HepG2 (cell line): ENCODE data around the gene DNAJB2. TPM values are rescaled to one million over a fixed set of nuclear protein-coding genes. Genes with fewer than 3 reads are reported as not detected.
A peak's percentile ranks its signal among the peaks of the same experiment; 100 is the strongest.

Experiments
- BORCS8-MEF2B ChIP-seq: sonication (generic); formaldehyde crosslinking; IDR thresholded peaks from 2 replicates; pipeline ENCODE4 v1.8.0; 2022; ENCODE audit warnings: mild to moderate bottlenecking, missing genetic modification reagents
- CENPT ChIP-seq: sonication (generic); formaldehyde crosslinking; IDR thresholded peaks from 2 replicates; pipeline ENCODE4 v1.8.0; 2022; ENCODE audit warnings: low read depth, mild to moderate bottlenecking, moderate library complexity, missing genetic modification reagents
- CREM ChIP-seq, 2 experiments: sonication (generic) in 1 of 2; formaldehyde crosslinking in 1 of 2; IDR thresholded peaks; 2 replicates each; pipeline versions ENCODE4 v1.4.0 to v1.6.1; 2016 to 2020; ENCODE audit warnings: antibody characterized with exemption in 1 of 2, mild to moderate bottlenecking in 1 of 2, missing genetic modification reagents in 1 of 2
- CSRNP2 ChIP-seq: sonication (generic); formaldehyde crosslinking; conservative IDR thresholded peaks from 2 replicates; pipeline ENCODE4 v1.8.0; 2022; ENCODE audit warnings: low read depth, missing genetic modification reagents
- HNF4A ChIP-seq: sonication (generic); formaldehyde crosslinking; IDR thresholded peaks from 2 replicates; pipeline ENCODE4 v1.4.0; 2020; ENCODE audit warnings: missing genetic modification reagents
- JUN ChIP-seq: sonication (generic); formaldehyde crosslinking; IDR thresholded peaks from 2 replicates; pipeline ENCODE4 v1.4.0; 2020; ENCODE audit warnings: mild to moderate bottlenecking, missing genetic modification reagents
- KDM3A ChIP-seq: IDR thresholded peaks from 2 replicates; pipeline ENCODE4 v1.6.1; 2018; ENCODE audit warnings: low read depth, missing compliant biosample characterization
- MATR3 ChIP-seq: sonication (generic); formaldehyde crosslinking; IDR thresholded peaks from 2 replicates; pipeline ENCODE4 v1.4.0; 2020; ENCODE audit warnings: missing genetic modification reagents
- MTA3 ChIP-seq: sonication (generic); formaldehyde crosslinking; IDR thresholded peaks from 2 replicates; pipeline ENCODE4 v1.4.0; 2020; ENCODE audit warnings: missing genetic modification reagents
- NPAS2 ChIP-seq: sonication (generic); formaldehyde crosslinking; IDR thresholded peaks from 2 replicates; pipeline ENCODE4 v1.8.0; 2022; ENCODE audit warnings: mild to moderate bottlenecking, missing genetic modification reagents, borderline replicate concordance
- PCBP2 ChIP-seq: fragments of 200-400 bp; formaldehyde crosslinking; optimal IDR thresholded peaks from 2 replicates; pipeline ENCODE3; 2018; ENCODE audit warnings: low read length, low read depth; ENCODE audit not compliant: poor library complexity, severe bottlenecking
- PHF5A ChIP-seq: IDR thresholded peaks from one replicate; pipeline ENCODE4 v1.6.1; 2018; ENCODE audit warnings: low read depth, missing genetic modification reagents; ENCODE audit not compliant: unreplicated experiment
- REST ChIP-seq, 2 experiments: IDR thresholded peaks; 2 replicates each; pipeline ENCODE4 v1.6.1; 2011 to 2012; ENCODE audit warnings: low read length in 2 of 2, borderline replicate concordance in 1 of 2, low read depth in 1 of 2, mild to moderate bottlenecking in 1 of 2, moderate library complexity in 1 of 2
- RFX3 ChIP-seq: IDR thresholded peaks from 2 replicates; pipeline ENCODE4 v1.6.1; 2016; ENCODE audit warnings: missing biosample characterization, missing genetic modification reagents
- RXRB ChIP-seq: IDR thresholded peaks from 2 replicates; pipeline ENCODE4 v1.6.1; 2016; ENCODE audit warnings: borderline replicate concordance, missing genetic modification reagents, missing compliant biosample characterization
- SPEN ChIP-seq: sonication (generic); formaldehyde crosslinking; IDR thresholded peaks from 2 replicates; pipeline ENCODE4 v1.5.1; 2020; ENCODE audit warnings: low read depth, mild to moderate bottlenecking, missing genetic modification reagents
- ZBTB4 ChIP-seq: sonication (generic); formaldehyde crosslinking; IDR thresholded peaks from 2 replicates; pipeline ENCODE4 v1.4.0; 2020; ENCODE audit warnings: missing genetic modification reagents, mild to moderate bottlenecking, borderline replicate concordance
- ZBTB8A ChIP-seq: sonication (generic); formaldehyde crosslinking; IDR thresholded peaks from 2 replicates; pipeline ENCODE4 v1.4.0; 2020; ENCODE audit warnings: mild to moderate bottlenecking, low read depth, missing genetic modification reagents, borderline replicate concordance
- ZNF331 ChIP-seq: sonication (generic); formaldehyde crosslinking; IDR thresholded peaks from 2 replicates; pipeline ENCODE4 v1.4.0; 2020; ENCODE audit warnings: missing genetic modification reagents
- ZNF350 ChIP-seq: sonication (generic); formaldehyde crosslinking; IDR thresholded peaks from 2 replicates; pipeline ENCODE4 v1.4.0; 2020; ENCODE audit warnings: mild to moderate bottlenecking, low read depth, missing genetic modification reagents, borderline replicate concordance
- ZNF670 ChIP-seq: sonication (generic); formaldehyde crosslinking; IDR thresholded peaks from 2 replicates; pipeline ENCODE4 v1.8.0; 2022; ENCODE audit warnings: mild to moderate bottlenecking, missing genetic modification reagents, borderline replicate concordance
- polyA plus RNA-seq, 8 experiments: library from polyadenylated mRNA; depleted of rRNA in 3 of 8; stranded (reverse) in 7 of 8; unstranded in 1 of 8; fragments of >200 nt; fragmentation: Illumina TruSeq in 4 of 8; extraction: Trizol in 4 of 8; gene quantifications; 2 replicates each; pipeline versions ENCODE4 v1.2.1 to v1.2.3, GENCODE V29; 2011 to 2016; ENCODE audit warnings: low read depth in 4 of 8, missing spikeins in 1 of 8, mixed read lengths in 1 of 8; ENCODE audit not compliant: insufficient read depth in 1 of 8
- total RNA-seq, 5 experiments: library from RNA; depleted of rRNA; stranded (reverse); fragments of >200 nt; fragmentation: Illumina TruSeq; extraction: Trizol; gene quantifications; 2 replicates each; pipeline ENCODE4 v1.2.3, GENCODE V29; 2016; ENCODE audit warnings: low read depth in 1 of 5

DNAJB2 gene
- total and polyA plus RNA-seq, 2 of the 13 experiments (the other 11 are each of a cell fraction or from before 2014, with no cell fraction given) = 21.3 to 31.1 TPM

GRCh38 chr2:219245148-219245898 is 33.8 kb upstream of the DNAJB2 start, which contains the start of the genes GLB1L and STK16 (continued):
- peak in 1 of 2 experiments; percentile 28; a peak in 1 of 4 replicates for TF ChIP-seq REST (IDR thresholded peaks at IDR 0.05; ENCODE audit: borderline replicate concordance in 1 of 2, low read depth in 1 of 2, low read length in 2 of 2)
- TF ChIP-seq ZNF350 (CRISPR knock-in tag) = peak; percentile 97
- no peak for TF ChIP-seq MTA3 (CRISPR knock-in tag)
- no peak for TF ChIP-seq ZBTB8A (CRISPR knock-in tag)
- peak; percentile 86 for TF ChIP-seq PHF5A (CRISPR knock-in tag)
- TF ChIP-seq CSRNP2 = no peak
- peak; percentile 58 for TF ChIP-seq HNF4A (CRISPR knock-in tag)
- peak; percentile 97 for TF ChIP-seq BORCS8-MEF2B (CRISPR knock-in tag)
- TF ChIP-seq MATR3 (CRISPR knock-in tag) = no peak
- peak; percentile 97 for TF ChIP-seq ZNF670 (CRISPR knock-in tag)
- TF ChIP-seq ZBTB4 (CRISPR knock-in tag) = peak; percentile 94
- no peak for TF ChIP-seq NPAS2
- TF ChIP-seq JUN (CRISPR knock-in tag) = no peak; the same call in 1 of the 2 replicates
- no peak for TF ChIP-seq PCBP2
- peak; percentile 84; the same call in 1 of the 2 replicates for TF ChIP-seq KDM3A (CRISPR knock-in tag)
- TF ChIP-seq ZNF331 (CRISPR knock-in tag) = peak; percentile 79; the same call in 1 of the 2 replicates
- TF ChIP-seq CENPT (CRISPR knock-in tag) = peak; percentile 84
- TF ChIP-seq CREM (IDR thresholded peaks at IDR 0.05) = peak; percentile 99
- peak; percentile 93 for TF ChIP-seq CREM (CRISPR knock-in tag; IDR thresholded peaks at IDR 0.05)
- TF ChIP-seq RXRB = peak; percentile 86
- peak; percentile 97 for TF ChIP-seq SPEN (CRISPR knock-in tag)
- TF ChIP-seq RFX3 (CRISPR knock-in tag) = peak; percentile 88
